Breast epithelium (tissue), 4 donors: ENCODE measurements around the gene F2R. TPM values are rescaled to one million over a fixed set of nuclear protein-coding genes. Genes with fewer than 3 reads are reported as not detected.
"Not testable (repeated sequence)": the region's sequence is repeated elsewhere in the genome, so short reads cannot be mapped to it uniquely, and the experiment has no call there.

Experiments
- DNase-seq, 2 donors: peaks; one replicate each; pipeline ENCODE4 v3.0.0-alpha.2; 2019; ENCODE audit warnings: low spot score in 2 of 2
- H3K27ac ChIP-seq, 2 donors: fragments of 200-600 bp; sonication (generic) in 1 of 2; one replicate each; pipeline ENCODE4 v1.5.1; 2016 to 2019; ENCODE audit warnings: mild to moderate bottlenecking in 1 of 2
- H3K27me3 ChIP-seq, 2 donors: fragments of 200-600 bp; sonication (generic) in 1 of 2; one replicate each; pipeline versions ENCODE4 v1.5.1 to v1.6.0; 2017 to 2019; ENCODE audit warnings: control low read depth in 1 of 2, mild to moderate bottlenecking in 1 of 2
- H3K36me3 ChIP-seq: fragments of 200-600 bp; one replicate; pipeline ENCODE4 v1.5.1; 2019
- H3K4me1 ChIP-seq, 2 donors: fragments of 200-600 bp; sonication (generic); one replicate each; pipeline ENCODE4 v1.5.1; 2016 to 2019; ENCODE audit warnings: control low read depth in 1 of 2
- H3K4me3 ChIP-seq, 3 donors: fragments of 200-600 bp; sonication (generic); 1 replicate in 2 of 3; 2 replicates in 1 of 3; pipeline ENCODE4 v1.5.1; 2016 to 2019; ENCODE audit warnings: mild to moderate bottlenecking in 3 of 3, moderate library complexity in 2 of 3
- H3K9me3 ChIP-seq, 2 donors: fragments of 200-600 bp; sonication (generic) in 1 of 2; one replicate each; pipeline ENCODE4 v1.5.1; 2016 to 2019; ENCODE audit warnings: control low read depth in 1 of 2
- POLR2A ChIP-seq: fragments of 450-650 bp; IDR thresholded peaks from one replicate; pipeline ENCODE4 v1.6.1; 2016; ENCODE audit warnings: antibody characterized with exemption, mild to moderate bottlenecking, moderate library complexity
- POLR2AphosphoS5 ChIP-seq, 3 donors: sonication (generic); formaldehyde crosslinking; IDR thresholded peaks; one replicate each; pipeline ENCODE4 v1.6.1; 2017; ENCODE audit warnings: antibody characterized with exemption in 3 of 3
- intact Hi-C: fragments of 100-400 bp; cut with DNase I; formaldehyde crosslinking; loops from one replicate; pipeline ENCODE4 v1.15.1; 2023; ENCODE audit warnings: low total_unique reads
- total RNA-seq, 3 donors: library from RNA; depleted of rRNA; stranded (reverse); fragments of >200 nt; gene quantifications; one replicate each; pipeline ENCODE4 v1.1.0, GENCODE V29; 2016
- TF ChIP-seq, protein P1 (sequence below), 3 donors: fragments of 450-650 bp; IDR thresholded peaks; one replicate each; pipeline ENCODE4 v1.5.1; 2016 to 2017; ENCODE audit warnings: antibody characterized with exemption in 3 of 3, mild to moderate bottlenecking in 3 of 3, moderate library complexity in 3 of 3

F2R gene
- total RNA-seq, 3 donors from 2014 or later = 15.1 to 39.4 (median 27.2) TPM

DNA sequence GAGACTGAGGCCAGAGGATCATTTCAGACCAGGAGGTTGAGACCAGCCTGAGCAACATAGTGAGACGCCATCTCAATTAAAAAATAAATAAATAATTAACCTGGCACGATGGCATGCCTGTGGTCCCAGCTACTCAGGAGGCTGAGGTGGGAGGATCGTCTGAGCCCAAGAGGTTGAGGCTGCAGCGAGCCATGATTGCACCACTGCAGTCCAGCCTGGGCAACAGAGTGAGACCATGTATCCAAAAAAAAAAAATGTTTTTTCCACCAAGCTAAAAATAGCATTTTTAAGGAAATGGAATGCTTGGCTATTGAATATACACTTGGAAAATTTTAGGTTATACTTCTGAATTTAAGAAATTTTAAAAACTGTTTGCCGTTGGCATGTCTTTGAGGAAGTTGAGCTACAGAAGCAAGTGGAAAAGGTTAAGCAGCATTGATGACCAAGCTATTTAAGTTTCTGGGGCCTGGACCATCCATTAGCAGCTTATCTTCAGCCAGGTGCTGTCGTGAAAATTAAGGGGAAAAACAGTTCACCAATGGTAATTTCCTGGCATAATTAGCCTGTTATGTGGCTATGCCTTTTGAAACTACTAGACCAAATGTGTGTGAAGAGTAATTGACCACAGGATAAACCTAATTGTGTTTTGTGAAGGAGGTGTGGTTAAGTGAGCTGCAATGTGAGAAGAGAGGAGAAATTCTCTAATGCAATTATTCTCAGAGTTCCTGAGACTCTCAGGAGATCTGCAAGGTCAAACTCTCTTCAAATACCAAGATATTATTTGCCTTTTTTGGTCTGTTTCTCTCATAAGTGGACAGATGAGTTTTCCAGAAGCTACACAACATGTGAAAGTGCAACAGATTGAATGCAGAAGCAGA lies 21.0 kb downstream of the F2R start:
- no peak for DNase-seq
- Histone ChIP-seq H3K4me1 (no peaks in the 10 kb centered on the region), H3K36me3 (no peaks in the 10 kb centered on the region), H3K4me3 (no peak overlapping the region), H3K27ac (peak overlapping the region in 1 of 2 donors; percentile 43), H3K9me3 (no peaks in the 10 kb centered on the region), H3K27me3 (no peaks in the 10 kb centered on the region)
- no peak for TF ChIP-seq POLR2AphosphoS5 (IDR thresholded peaks at IDR 0.05)
- TF ChIP-seq, protein P1, sequence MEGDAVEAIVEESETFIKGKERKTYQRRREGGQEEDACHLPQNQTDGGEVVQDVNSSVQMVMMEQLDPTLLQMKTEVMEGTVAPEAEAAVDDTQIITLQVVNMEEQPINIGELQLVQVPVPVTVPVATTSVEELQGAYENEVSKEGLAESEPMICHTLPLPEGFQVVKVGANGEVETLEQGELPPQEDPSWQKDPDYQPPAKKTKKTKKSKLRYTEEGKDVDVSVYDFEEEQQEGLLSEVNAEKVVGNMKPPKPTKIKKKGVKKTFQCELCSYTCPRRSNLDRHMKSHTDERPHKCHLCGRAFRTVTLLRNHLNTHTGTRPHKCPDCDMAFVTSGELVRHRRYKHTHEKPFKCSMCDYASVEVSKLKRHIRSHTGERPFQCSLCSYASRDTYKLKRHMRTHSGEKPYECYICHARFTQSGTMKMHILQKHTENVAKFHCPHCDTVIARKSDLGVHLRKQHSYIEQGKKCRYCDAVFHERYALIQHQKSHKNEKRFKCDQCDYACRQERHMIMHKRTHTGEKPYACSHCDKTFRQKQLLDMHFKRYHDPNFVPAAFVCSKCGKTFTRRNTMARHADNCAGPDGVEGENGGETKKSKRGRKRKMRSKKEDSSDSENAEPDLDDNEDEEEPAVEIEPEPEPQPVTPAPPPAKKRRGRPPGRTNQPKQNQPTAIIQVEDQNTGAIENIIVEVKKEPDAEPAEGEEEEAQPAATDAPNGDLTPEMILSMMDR (IDR thresholded peaks at IDR 0.05) = no peak
- TF ChIP-seq POLR2A = no peak
- intact Hi-C loops = no loop called here

DNA sequence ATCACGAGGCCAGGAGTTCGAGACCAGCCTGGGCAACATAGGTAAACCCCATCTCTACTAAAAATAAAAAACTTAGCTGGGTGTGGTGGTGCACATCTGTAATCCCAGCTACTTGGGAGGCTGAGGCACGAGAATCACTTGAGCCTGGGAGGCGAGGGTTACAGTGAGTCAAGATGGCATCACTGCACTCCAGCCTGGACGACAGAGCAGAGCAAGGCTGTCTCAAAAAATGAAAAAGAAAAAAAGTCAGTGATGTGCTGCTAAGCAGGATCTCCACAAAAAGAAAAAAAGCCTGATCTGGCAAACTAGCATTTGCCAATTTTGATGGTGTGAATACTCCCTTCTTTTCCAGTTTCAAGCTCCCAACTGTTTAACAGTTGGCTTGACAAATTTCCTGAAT lies 21.9 kb downstream of the F2R start:
- TF ChIP-seq, protein P1 (IDR thresholded peaks at IDR 0.05) = no peak
- TF ChIP-seq POLR2A = no peak
- TF ChIP-seq POLR2AphosphoS5 (IDR thresholded peaks at IDR 0.05) = no peak
- no peak overlapping the region for H3K27ac ChIP-seq
- intact Hi-C loops = no loop called here

DNA sequence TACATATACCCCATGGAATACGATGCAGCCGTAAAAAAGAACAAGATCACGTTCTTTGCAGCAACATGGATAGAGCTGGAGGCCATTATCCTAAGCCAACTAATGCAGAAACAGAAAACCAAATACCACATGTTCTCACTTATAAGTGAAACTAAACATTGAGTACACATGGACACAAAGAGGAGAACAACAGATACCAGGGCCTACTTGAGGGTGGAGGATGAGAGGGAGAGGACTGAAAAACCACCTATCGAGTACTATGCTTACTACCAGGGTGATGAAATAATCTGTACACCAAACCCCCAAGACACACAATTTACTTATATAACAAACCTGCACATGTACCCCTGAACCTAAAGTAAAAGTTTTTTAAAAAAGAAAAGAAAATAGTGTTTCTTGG lies 25.6 kb downstream of the F2R start:
- DNase-seq, intact Hi-C loops, H3K4me1 ChIP-seq, H3K4me3 ChIP-seq, H3K27me3 ChIP-seq, H3K36me3 ChIP-seq, H3K27ac ChIP-seq, H3K9me3 ChIP-seq: not testable (repeated sequence)

More for the DNA sequence above, 21.9 kb downstream of the F2R start:
- Histone ChIP-seq H3K36me3 (no peaks in the 10 kb centered on the region), H3K27me3 (no peaks in the 10 kb centered on the region), H3K4me3 (no peak overlapping the region), H3K4me1 (no peaks in the 10 kb centered on the region), H3K9me3 (no peaks in the 10 kb centered on the region)
- DNase-seq = no peak

DNA sequence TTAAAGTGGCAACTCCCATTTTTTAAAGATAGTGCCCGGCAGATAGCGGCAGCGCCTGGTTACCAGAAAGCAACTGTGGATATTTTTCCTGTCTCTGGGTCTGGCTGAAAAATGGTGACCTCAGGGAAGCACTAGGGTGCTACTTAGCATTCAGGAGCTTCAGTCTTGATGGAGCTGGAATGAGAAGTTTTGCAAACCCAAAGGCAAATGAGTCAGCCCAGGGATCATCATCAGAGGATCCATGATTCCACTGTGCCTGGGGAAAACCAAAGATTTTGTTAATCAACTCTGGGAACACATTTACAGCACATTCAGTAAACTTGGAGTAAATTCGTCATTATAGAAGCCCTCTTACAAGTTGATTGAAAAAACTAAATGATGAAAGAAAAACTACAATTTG lies 26.7 kb downstream of the F2R start:
- H3K27ac ChIP-seq = no peak overlapping the region
- DNase-seq = no peak
- no peaks in the 10 kb centered on the region for H3K4me1 ChIP-seq
- H3K9me3 ChIP-seq = no peaks in the 10 kb centered on the region
- H3K4me3 ChIP-seq = no peak overlapping the region
- no peaks in the 10 kb centered on the region for H3K27me3 ChIP-seq
- intact Hi-C loops = no loop called here
- H3K36me3 ChIP-seq = no peaks in the 10 kb centered on the region
- TF ChIP-seq, protein P1 (IDR thresholded peaks at IDR 0.05) = no peak
- TF ChIP-seq POLR2A (no peak), POLR2AphosphoS5 (IDR thresholded peaks at IDR 0.05) (no peak)

DNA sequence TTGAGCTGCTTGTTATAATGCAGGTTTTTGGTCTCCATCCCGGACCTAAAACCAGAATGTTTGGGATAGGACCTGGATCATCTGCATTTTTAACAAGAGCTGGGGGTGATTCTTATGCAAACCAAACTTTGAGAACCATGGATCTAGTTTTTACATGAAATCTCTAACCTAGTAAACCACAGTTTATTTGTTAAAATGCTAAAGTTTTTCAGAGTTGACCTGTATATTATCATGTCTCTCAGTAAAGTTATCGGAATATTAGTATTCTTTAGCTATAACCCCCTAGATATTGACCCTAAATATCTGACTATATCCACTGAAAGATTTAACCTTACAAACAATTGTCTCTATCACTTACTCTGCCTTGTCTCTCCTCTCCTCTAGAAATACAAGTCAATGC lies 28.7 kb downstream of the F2R start:
- Histone ChIP-seq H3K9me3 (no peaks in the 10 kb centered on the region), H3K4me1 (no peaks in the 10 kb centered on the region), H3K27me3 (no peaks in the 10 kb centered on the region), H3K4me3 (no peak overlapping the region), H3K36me3 (no peaks in the 10 kb centered on the region), H3K27ac (no peak overlapping the region)
- TF ChIP-seq, protein P1 (IDR thresholded peaks at IDR 0.05) = no peak
- TF ChIP-seq POLR2AphosphoS5 (IDR thresholded peaks at IDR 0.05) (no peak), POLR2A (no peak)
- no peak for DNase-seq
- intact Hi-C loops = no loop called here
